ENCODE results near the gene PADI6.

DNA sequence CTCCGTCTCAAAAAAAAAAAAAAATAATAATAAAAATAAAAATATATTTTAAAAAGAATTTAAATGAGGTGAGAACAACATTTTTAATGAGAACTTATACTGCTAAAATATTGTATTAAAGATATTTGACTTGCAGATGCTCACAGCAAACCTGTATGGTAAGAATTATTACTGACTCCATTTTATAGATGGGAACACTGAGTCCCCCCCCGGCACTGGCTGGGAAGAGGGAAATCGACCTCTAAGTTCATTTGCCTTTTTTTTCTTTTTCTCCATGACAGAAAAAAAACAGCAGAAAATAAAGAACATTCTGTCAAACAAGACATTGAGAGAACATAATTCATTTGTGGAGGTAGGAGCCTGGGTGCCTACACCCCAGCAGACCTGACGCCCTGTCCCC lies 13.4 kb upstream of the PADI6 start:
- TF ChIP-seq, protein P1, sequence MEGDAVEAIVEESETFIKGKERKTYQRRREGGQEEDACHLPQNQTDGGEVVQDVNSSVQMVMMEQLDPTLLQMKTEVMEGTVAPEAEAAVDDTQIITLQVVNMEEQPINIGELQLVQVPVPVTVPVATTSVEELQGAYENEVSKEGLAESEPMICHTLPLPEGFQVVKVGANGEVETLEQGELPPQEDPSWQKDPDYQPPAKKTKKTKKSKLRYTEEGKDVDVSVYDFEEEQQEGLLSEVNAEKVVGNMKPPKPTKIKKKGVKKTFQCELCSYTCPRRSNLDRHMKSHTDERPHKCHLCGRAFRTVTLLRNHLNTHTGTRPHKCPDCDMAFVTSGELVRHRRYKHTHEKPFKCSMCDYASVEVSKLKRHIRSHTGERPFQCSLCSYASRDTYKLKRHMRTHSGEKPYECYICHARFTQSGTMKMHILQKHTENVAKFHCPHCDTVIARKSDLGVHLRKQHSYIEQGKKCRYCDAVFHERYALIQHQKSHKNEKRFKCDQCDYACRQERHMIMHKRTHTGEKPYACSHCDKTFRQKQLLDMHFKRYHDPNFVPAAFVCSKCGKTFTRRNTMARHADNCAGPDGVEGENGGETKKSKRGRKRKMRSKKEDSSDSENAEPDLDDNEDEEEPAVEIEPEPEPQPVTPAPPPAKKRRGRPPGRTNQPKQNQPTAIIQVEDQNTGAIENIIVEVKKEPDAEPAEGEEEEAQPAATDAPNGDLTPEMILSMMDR (tag by site-specific recombination; IDR thresholded peaks at IDR 0.05) = no peak
- TF ChIP-seq, protein P2, sequence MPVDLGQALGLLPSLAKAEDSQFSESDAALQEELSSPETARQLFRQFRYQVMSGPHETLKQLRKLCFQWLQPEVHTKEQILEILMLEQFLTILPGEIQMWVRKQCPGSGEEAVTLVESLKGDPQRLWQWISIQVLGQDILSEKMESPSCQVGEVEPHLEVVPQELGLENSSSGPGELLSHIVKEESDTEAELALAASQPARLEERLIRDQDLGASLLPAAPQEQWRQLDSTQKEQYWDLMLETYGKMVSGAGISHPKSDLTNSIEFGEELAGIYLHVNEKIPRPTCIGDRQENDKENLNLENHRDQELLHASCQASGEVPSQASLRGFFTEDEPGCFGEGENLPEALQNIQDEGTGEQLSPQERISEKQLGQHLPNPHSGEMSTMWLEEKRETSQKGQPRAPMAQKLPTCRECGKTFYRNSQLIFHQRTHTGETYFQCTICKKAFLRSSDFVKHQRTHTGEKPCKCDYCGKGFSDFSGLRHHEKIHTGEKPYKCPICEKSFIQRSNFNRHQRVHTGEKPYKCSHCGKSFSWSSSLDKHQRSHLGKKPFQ (tag by site-specific recombination; IDR thresholded peaks at IDR 0.05) = no peak
- TF ChIP-seq EGR2 (tag by site-specific recombination; IDR thresholded peaks at IDR 0.05; ENCODE audit: low read depth) = no peak
- TF ChIP-seq, protein P3, sequence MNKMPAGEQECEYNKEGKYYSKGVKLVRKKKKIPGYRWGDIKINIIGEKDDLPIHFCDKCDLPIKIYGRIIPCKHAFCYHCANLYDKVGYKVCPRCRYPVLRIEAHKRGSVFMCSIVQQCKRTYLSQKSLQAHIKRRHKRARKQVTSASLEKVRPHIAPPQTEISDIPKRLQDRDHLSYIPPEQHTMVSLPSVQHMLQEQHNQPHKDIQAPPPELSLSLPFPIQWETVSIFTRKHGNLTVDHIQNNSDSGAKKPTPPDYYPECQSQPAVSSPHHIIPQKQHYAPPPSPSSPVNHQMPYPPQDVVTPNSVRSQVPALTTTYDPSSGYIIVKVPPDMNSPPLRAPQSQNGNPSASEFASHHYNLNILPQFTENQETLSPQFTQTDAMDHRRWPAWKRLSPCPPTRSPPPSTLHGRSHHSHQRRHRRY (tag by site-specific recombination; IDR thresholded peaks at IDR 0.05) = no peak
- TF ChIP-seq, protein P4, sequence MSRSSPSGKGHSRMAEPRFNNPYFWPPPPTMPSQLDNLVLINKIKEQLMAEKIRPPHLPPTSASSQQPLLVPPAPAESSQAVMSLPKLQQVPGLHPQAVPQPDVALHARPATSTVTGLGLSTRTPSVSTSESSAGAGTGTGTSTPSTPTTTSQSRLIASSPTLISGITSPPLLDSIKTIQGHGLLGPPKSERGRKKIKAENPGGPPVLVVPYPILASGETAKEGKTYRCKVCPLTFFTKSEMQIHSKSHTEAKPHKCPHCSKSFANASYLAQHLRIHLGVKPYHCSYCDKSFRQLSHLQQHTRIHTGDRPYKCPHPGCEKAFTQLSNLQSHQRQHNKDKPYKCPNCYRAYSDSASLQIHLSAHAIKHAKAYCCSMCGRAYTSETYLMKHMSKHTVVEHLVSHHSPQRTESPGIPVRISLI (tag by site-specific recombination; IDR thresholded peaks at IDR 0.05) = no peak
